ENCODE results near the gene ZCCHC2.

Gene ZCCHC2

GRCh38 chr18:62551972-62552513, 29.2 kb downstream of the ZCCHC2 start:
- H3K27ac ChIP-seq (ENCODE audit: low read depth, low read length): no peak overlapping the region
- no peaks in the 10 kb centered on the region for H3K4me1 ChIP-seq (ENCODE audit: control insufficient read depth, insufficient read depth, low read length)
- peaks cover 16% of the 10 kb centered on the region for H3K36me3 ChIP-seq (ENCODE audit: control insufficient read depth, insufficient read depth, low read length)
- H3K4me3 ChIP-seq (ENCODE audit: low read length): no peak overlapping the region
- no peaks in the 10 kb centered on the region for H3K27me3 ChIP-seq (ENCODE audit: control insufficient read depth, insufficient read depth, low read length)
- no peak overlapping the region for H3K9ac ChIP-seq (ENCODE audit: low read length)

DNA sequence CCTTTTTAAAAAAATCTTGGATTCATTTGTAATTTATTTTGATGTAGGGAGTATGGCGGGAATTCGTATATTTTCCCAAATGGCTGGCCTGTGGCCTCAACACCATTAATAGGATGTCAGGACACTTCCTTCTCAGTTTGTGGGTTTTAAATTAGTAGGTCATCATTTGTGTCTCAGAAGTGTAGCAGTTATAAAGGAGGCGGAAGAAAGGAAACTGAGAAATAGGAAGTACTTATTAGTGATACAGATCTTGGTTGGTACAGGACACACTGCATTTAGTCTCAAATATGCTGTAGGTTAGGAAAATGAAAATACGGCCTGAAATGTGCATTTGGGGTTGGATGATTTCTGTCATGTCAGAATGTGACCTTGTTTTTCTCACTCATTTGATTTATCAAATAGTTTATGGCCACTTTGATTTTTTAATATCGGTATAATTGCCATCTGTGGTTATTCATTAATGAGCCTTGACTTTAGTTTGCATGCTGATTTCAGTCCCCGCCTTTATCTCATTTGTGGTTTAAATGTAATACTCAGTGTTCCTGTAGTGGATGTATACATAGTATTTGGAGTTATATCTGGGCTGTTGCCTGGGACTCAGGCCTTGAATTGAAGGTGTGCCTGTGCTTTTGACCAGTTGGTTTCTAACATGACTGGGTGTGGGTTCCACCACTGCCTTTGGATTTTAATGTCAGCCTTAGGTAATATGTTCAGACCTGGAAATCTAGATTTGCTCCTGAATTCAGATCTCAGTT, 31.4 kb downstream of the ZCCHC2 start:
- Histone ChIP-seq H3K9ac (ENCODE audit: low read length) (no peak overlapping the region), H3K27me3 (ENCODE audit: control insufficient read depth, insufficient read depth, low read length) (no peaks in the 10 kb centered on the region), H3K36me3 (ENCODE audit: control insufficient read depth, insufficient read depth, low read length) (peaks cover 21% of the 10 kb centered on the region)

GRCh38 chr18:62555135-62555534, 32.3 kb downstream of the ZCCHC2 start:
- Histone ChIP-seq H3K27me3 (ENCODE audit: control insufficient read depth, insufficient read depth, low read length) (no peaks in the 10 kb centered on the region), H3K4me1 (ENCODE audit: control insufficient read depth, insufficient read depth, low read length) (no peaks in the 10 kb centered on the region), H3K4me3 (ENCODE audit: low read length) (no peak overlapping the region), H3K27ac (ENCODE audit: low read depth, low read length) (no peak overlapping the region), H3K36me3 (ENCODE audit: control insufficient read depth, insufficient read depth, low read length) (peaks cover 21% of the 10 kb centered on the region), H3K9ac (ENCODE audit: low read length) (no peak overlapping the region)

More for the DNA sequence above, 31.4 kb downstream of the ZCCHC2 start:
- Histone ChIP-seq H3K27ac (ENCODE audit: low read depth, low read length) (no peak overlapping the region), H3K4me3 (ENCODE audit: low read length) (no peak overlapping the region), H3K4me1 (ENCODE audit: control insufficient read depth, insufficient read depth, low read length) (no peaks in the 10 kb centered on the region)

- no peaks in the 10 kb centered on the region for H3K27me3 ChIP-seq (ENCODE audit: control insufficient read depth, insufficient read depth, low read length)
- H3K4me3 ChIP-seq (ENCODE audit: low read length): no peak overlapping the region
- H3K4me1 ChIP-seq (ENCODE audit: control insufficient read depth, insufficient read depth, low read length): no peaks in the 10 kb centered on the region
- H3K36me3 ChIP-seq (ENCODE audit: control insufficient read depth, insufficient read depth, low read length): peaks cover 18% of the 10 kb centered on the region
- no peak overlapping the region for H3K27ac ChIP-seq (ENCODE audit: low read depth, low read length)
- no peak overlapping the region for H3K9ac ChIP-seq (ENCODE audit: low read length)
Measured at GRCh38 chr18:62556397-62556796, 33.6 kb downstream of the ZCCHC2 start.

DNA sequence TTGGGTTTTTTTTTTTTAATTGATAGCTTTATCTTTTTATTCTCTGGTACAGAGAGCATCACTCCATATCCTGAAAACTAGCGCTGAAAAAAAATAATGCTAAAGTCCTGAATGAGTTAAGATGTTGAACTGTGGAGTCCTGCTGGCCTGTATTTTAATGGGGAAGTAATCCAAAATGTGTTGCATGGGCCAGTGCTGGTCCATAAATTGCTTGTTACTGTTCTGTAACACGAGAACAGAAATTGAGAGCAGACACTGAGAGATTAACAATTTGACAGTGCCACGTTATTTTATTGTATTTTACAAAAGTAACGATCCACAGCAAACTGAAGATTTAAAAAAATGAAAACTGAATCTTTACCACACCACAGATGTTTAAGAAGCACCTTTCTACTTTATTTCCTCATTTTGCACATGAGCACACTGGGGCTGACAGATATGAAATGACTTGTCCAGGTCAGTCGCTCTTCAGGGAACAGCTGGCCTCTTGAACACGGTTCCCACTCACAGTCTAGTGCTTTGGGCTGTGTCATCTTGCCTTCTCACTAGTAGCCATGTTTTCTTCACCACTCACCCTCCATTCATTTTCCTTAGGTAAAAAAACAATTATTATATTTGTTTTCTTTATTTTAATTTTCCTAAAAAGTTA, 35.3 kb downstream of the ZCCHC2 start:
- no peaks in the 10 kb centered on the region for H3K4me1 ChIP-seq (ENCODE audit: control insufficient read depth, insufficient read depth, low read length)
- no peaks in the 10 kb centered on the region for H3K27me3 ChIP-seq (ENCODE audit: control insufficient read depth, insufficient read depth, low read length)
- no peak overlapping the region for H3K27ac ChIP-seq (ENCODE audit: low read depth, low read length)
- H3K9ac ChIP-seq (ENCODE audit: low read length): no peak overlapping the region
- H3K4me3 ChIP-seq (ENCODE audit: low read length): no peak overlapping the region
- peaks cover 15% of the 10 kb centered on the region for H3K36me3 ChIP-seq (ENCODE audit: control insufficient read depth, insufficient read depth, low read length)

GRCh38 chr18:62564044-62564443, 41.2 kb downstream of the ZCCHC2 start:
- H3K36me3 ChIP-seq (ENCODE audit: control insufficient read depth, insufficient read depth, low read length): peaks cover 13% of the 10 kb centered on the region
- no peak overlapping the region for H3K27ac ChIP-seq (ENCODE audit: low read depth, low read length)
- H3K4me3 ChIP-seq (ENCODE audit: low read length): no peak overlapping the region
- no peaks in the 10 kb centered on the region for H3K27me3 ChIP-seq (ENCODE audit: control insufficient read depth, insufficient read depth, low read length)
- H3K4me1 ChIP-seq (ENCODE audit: control insufficient read depth, insufficient read depth, low read length): no peaks in the 10 kb centered on the region
- H3K9ac ChIP-seq (ENCODE audit: low read length): no peak overlapping the region

GRCh38 chr18:62566199-62566598, 43.4 kb downstream of the ZCCHC2 start:
- Histone ChIP-seq H3K4me3 (ENCODE audit: low read length) (no peak overlapping the region), H3K9ac (ENCODE audit: low read length) (no peak overlapping the region), H3K27me3 (ENCODE audit: control insufficient read depth, insufficient read depth, low read length) (no peaks in the 10 kb centered on the region), H3K36me3 (ENCODE audit: control insufficient read depth, insufficient read depth, low read length) (peaks cover 13% of the 10 kb centered on the region), H3K27ac (ENCODE audit: low read depth, low read length) (no peak overlapping the region), H3K4me1 (ENCODE audit: control insufficient read depth, insufficient read depth, low read length) (no peaks in the 10 kb centered on the region)

DNA sequence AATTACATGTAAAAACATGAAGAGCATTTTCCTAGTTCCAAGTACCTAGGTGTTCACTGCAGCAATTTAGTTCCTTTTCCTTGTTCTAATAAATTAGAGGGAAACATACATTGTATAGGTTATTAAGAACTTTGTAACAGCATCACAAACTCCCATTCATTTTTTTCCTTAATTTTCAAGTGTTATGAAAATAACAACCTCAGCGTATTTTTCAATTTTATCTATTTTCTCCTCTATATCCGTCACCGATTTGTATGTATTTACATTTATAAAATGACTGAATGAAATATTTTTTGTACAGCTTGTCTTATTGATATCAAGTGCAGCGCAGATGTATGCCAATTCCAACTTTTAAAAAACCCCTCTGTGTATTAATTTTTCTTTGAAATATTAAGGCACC, 44.0 kb downstream of the ZCCHC2 start:
- Histone ChIP-seq H3K4me3 (ENCODE audit: low read length) (no peak overlapping the region), H3K27ac (ENCODE audit: low read depth, low read length) (no peak overlapping the region), H3K9ac (ENCODE audit: low read length) (no peak overlapping the region), H3K27me3 (ENCODE audit: control insufficient read depth, insufficient read depth, low read length) (no peaks in the 10 kb centered on the region), H3K36me3 (ENCODE audit: control insufficient read depth, insufficient read depth, low read length) (peaks cover 9% of the 10 kb centered on the region), H3K4me1 (ENCODE audit: control insufficient read depth, insufficient read depth, low read length) (no peaks in the 10 kb centered on the region)

GRCh38 chr18:62569081-62569655, 46.3 kb downstream of the ZCCHC2 start:
- peaks cover 8% of the 10 kb centered on the region for H3K36me3 ChIP-seq (ENCODE audit: control insufficient read depth, insufficient read depth, low read length)
- H3K9ac ChIP-seq (ENCODE audit: low read length): no peak overlapping the region
- H3K27me3 ChIP-seq (ENCODE audit: control insufficient read depth, insufficient read depth, low read length): no peaks in the 10 kb centered on the region
- H3K4me1 ChIP-seq (ENCODE audit: control insufficient read depth, insufficient read depth, low read length): no peaks in the 10 kb centered on the region
- H3K4me3 ChIP-seq (ENCODE audit: low read length): no peak overlapping the region
- no peak overlapping the region for H3K27ac ChIP-seq (ENCODE audit: low read depth, low read length)

- Histone ChIP-seq H3K27me3 (ENCODE audit: control insufficient read depth, insufficient read depth, low read length) (no peaks in the 10 kb centered on the region), H3K4me1 (ENCODE audit: control insufficient read depth, insufficient read depth, low read length) (no peaks in the 10 kb centered on the region), H3K27ac (ENCODE audit: low read depth, low read length) (no peak overlapping the region), H3K36me3 (ENCODE audit: control insufficient read depth, insufficient read depth, low read length) (peaks cover 18% of the 10 kb centered on the region), H3K4me3 (ENCODE audit: low read length) (no peak overlapping the region), H3K9ac (ENCODE audit: low read length) (no peak overlapping the region)
Measured at GRCh38 chr18:62571037-62571436, 48.2 kb downstream of the ZCCHC2 start.

DNA sequence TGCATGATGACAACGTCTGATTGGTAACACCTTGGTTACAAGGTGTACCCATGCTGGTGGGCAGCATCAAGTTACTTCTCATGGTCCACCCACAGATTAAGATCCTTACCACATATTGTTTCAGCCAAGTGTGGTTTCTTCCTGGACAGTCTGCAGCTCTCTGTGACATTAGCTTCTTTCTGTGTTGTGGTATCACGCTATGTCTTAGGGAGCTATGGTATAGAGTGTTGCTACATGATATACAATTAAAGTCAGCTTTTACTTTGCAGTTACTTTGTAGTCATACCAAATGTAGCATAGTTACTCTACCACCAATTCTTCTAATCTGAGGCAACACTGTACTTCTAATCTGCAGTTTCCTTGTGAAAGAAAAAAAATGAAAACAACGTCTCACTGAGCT, 48.8 kb downstream of the ZCCHC2 start:
- Histone ChIP-seq H3K9ac (ENCODE audit: low read length) (no peak overlapping the region), H3K27ac (ENCODE audit: low read depth, low read length) (no peak overlapping the region), H3K36me3 (ENCODE audit: control insufficient read depth, insufficient read depth, low read length) (peaks cover 18% of the 10 kb centered on the region), H3K4me3 (ENCODE audit: low read length) (no peak overlapping the region), H3K4me1 (ENCODE audit: control insufficient read depth, insufficient read depth, low read length) (no peaks in the 10 kb centered on the region), H3K27me3 (ENCODE audit: control insufficient read depth, insufficient read depth, low read length) (no peaks in the 10 kb centered on the region)

- H3K4me3 ChIP-seq (ENCODE audit: low read length): no peak overlapping the region
- no peaks in the 10 kb centered on the region for H3K27me3 ChIP-seq (ENCODE audit: control insufficient read depth, insufficient read depth, low read length)
- H3K36me3 ChIP-seq (ENCODE audit: control insufficient read depth, insufficient read depth, low read length): peaks cover 17% of the 10 kb centered on the region
- no peak overlapping the region for H3K9ac ChIP-seq (ENCODE audit: low read length)
- no peak overlapping the region for H3K27ac ChIP-seq (ENCODE audit: low read depth, low read length)
- H3K4me1 ChIP-seq (ENCODE audit: control insufficient read depth, insufficient read depth, low read length): no peaks in the 10 kb centered on the region
Measured at GRCh38 chr18:62572456-62572855, 49.6 kb downstream of the ZCCHC2 start.

Measured in rectal smooth muscle tissue (tissue), 1 donor.